ENCODE data around the gene CDHR4.

CDHR4 gene

GRCh38 chr3:49747792-49748480 lies 51.7 kb downstream of the CDHR4 start:
- DNase-seq (ENCODE audit: low read depth) = peak; percentile 42
- no peak overlapping the region for H3K4me3 ChIP-seq (ENCODE audit: low read length)
- TF ChIP-seq CTCF (conservative IDR thresholded peaks at IDR 0.05; ENCODE audit: low read length) = no peak

- TF ChIP-seq CTCF (conservative IDR thresholded peaks at IDR 0.05; ENCODE audit: low read length) = no peak
- DNase-seq (ENCODE audit: low read depth) = no peak
- H3K4me3 ChIP-seq (ENCODE audit: low read length) = no peak overlapping the region
Observed at GRCh38 chr3:49745986-49746385, 53.7 kb downstream of the CDHR4 start.

Data from AG10803 (cell line).